Measurements from ENCODE around the gene SRSF9. TPM values are rescaled to one million over a fixed set of nuclear protein-coding genes. Genes with fewer than 3 reads are reported as not detected.

Gene SRSF9
- total RNA-seq, 1 experiment from 2014 or later: 297 TPM

DNA sequence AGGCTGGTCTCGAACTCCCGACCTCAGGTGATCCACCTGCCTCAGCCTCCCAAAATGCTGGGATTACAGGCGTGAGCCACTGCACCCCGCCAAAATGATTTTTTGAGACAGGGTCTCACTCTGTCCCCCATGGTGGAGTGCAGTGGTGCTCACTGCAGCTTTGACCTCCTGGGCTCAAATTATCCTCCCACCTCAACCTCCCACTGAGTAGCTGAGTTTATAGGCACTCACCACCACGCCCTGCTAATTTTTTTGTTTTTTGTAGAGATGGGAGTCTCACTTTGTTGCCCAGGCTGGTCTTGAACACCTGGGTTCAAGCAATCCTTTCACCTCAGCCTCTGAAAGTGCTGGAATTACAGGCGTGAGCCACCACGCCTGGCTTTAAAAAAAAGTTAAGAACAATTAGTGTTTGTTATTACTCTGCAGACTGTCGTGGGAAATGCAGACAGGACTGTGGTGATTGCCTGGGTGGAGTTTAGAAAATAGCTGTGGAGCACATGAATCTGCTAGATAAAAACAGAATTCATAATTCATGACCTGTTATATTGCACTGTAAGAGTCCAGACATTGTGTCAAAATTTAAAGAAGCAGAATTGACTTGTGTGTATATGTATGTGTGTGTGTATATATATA lies 40.8 kb downstream of the SRSF9 start:
- no peak overlapping the region for H3K4me3 ChIP-seq (replicated peaks in 1 of 2; ENCODE audit: low read depth in 1 of 2, low read length in 2 of 2)
- H3K9me3 ChIP-seq (ENCODE audit: control insufficient read depth in 1 of 2, insufficient read depth in 1 of 2, low read depth in 1 of 2, low read length in 2 of 2): no peaks in the 10 kb centered on the region; a peak in 1 of 4 replicates
- H3K4me2 ChIP-seq (ENCODE audit: low read length): no peak overlapping the region
- peaks cover 3 to 29% of the 10 kb centered on the region in 2 experiments; a peak in 3 of 4 replicates for H3K4me1 ChIP-seq (ENCODE audit: control insufficient read depth in 1 of 2, insufficient read depth in 2 of 2, low read length in 2 of 2)
- H3K27ac ChIP-seq (ENCODE audit: low read depth, low read length): no peak overlapping the region
- TF ChIP-seq POLR2A (IDR thresholded peaks at IDR 0.05; ENCODE audit: borderline replicate concordance, extremely low read depth, insufficient read depth, insufficient read length) (no peak), ZFX (IDR thresholded peaks at IDR 0.05) (no peak), CBX3 (IDR thresholded peaks at IDR 0.05; ENCODE audit: low read depth) (no peak), FOSL1 (IDR thresholded peaks at IDR 0.05; ENCODE audit: low read depth) (no peak), POLR2AphosphoS5 (IDR thresholded peaks at IDR 0.05; ENCODE audit: low read depth, low read length) (no peak), ZNF274 (IDR thresholded peaks at IDR 0.05; ENCODE audit: low read depth, low read length) (no peak), SIN3A (IDR thresholded peaks at IDR 0.05; ENCODE audit: low read depth) (no peak)
- TF ChIP-seq, protein P1, sequence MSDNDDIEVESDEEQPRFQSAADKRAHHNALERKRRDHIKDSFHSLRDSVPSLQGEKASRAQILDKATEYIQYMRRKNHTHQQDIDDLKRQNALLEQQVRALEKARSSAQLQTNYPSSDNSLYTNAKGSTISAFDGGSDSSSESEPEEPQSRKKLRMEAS (IDR thresholded peaks at IDR 0.05): no peak
- TF ChIP-seq, protein P2, sequence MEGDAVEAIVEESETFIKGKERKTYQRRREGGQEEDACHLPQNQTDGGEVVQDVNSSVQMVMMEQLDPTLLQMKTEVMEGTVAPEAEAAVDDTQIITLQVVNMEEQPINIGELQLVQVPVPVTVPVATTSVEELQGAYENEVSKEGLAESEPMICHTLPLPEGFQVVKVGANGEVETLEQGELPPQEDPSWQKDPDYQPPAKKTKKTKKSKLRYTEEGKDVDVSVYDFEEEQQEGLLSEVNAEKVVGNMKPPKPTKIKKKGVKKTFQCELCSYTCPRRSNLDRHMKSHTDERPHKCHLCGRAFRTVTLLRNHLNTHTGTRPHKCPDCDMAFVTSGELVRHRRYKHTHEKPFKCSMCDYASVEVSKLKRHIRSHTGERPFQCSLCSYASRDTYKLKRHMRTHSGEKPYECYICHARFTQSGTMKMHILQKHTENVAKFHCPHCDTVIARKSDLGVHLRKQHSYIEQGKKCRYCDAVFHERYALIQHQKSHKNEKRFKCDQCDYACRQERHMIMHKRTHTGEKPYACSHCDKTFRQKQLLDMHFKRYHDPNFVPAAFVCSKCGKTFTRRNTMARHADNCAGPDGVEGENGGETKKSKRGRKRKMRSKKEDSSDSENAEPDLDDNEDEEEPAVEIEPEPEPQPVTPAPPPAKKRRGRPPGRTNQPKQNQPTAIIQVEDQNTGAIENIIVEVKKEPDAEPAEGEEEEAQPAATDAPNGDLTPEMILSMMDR (IDR thresholded peaks at IDR 0.05 in 2 of 3, conservative IDR thresholded peaks at IDR 0.05 in 1 of 3; ENCODE audit: borderline replicate concordance in 1 of 3, insufficient read depth in 1 of 3, low read depth in 2 of 3, low read length in 2 of 3): no peak
- TF ChIP-seq, protein P3, sequence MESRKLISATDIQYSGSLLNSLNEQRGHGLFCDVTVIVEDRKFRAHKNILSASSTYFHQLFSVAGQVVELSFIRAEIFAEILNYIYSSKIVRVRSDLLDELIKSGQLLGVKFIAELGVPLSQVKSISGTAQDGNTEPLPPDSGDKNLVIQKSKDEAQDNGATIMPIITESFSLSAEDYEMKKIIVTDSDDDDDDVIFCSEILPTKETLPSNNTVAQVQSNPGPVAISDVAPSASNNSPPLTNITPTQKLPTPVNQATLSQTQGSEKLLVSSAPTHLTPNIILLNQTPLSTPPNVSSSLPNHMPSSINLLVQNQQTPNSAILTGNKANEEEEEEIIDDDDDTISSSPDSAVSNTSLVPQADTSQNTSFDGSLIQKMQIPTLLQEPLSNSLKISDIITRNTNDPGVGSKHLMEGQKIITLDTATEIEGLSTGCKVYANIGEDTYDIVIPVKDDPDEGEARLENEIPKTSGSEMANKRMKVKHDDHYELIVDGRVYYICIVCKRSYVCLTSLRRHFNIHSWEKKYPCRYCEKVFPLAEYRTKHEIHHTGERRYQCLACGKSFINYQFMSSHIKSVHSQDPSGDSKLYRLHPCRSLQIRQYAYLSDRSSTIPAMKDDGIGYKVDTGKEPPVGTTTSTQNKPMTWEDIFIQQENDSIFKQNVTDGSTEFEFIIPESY (IDR thresholded peaks at IDR 0.05; ENCODE audit: extremely low read depth, insufficient replicate concordance, low read length): no peak
- no peaks in the 10 kb centered on the region for H3K36me3 ChIP-seq (ENCODE audit: control insufficient read depth in 1 of 2, insufficient read depth in 2 of 2, low read length in 2 of 2)
- DNase-seq (ENCODE audit: low read depth, low spot score) (no peak), ATAC-seq (no peak)
- POLR2A ChIA-PET: interaction anchor here (0.7 kb wide), 1 partner anchor 100 kb away, joined by 3 read pairs; the partner anchor contains the start of gene COQ5
- no peaks in the 10 kb centered on the region for H3K9me2 ChIP-seq (ENCODE audit: insufficient read depth)
- H3K27me3 ChIP-seq (ENCODE audit: insufficient read depth, low read length): no peaks in the 10 kb centered on the region
- intact Hi-C loops (cut with micrococcal nuclease): loop anchor here (5.0 kb wide), 1 partner anchor 51 kb away; no protein-coding TSS in a partner anchor
- BruUV-seq (replicated peaks): no TSS peak
- no peak overlapping the region for H3K9ac ChIP-seq (ENCODE audit: low read length)
- RAD21 ChIA-PET (ENCODE audit: low non-redundant PET in 1 of 2, low total read pairs in 2 of 2, uncharacterized antibody in 2 of 2, unreplicated experiment in 2 of 2): no interaction called here
- H3K79me2 ChIP-seq (ENCODE audit: insufficient read depth, low read length): no peaks in the 10 kb centered on the region
- no peak overlapping the region for H2AFZ ChIP-seq (ENCODE audit: low read depth, low read length, poor library complexity, severe bottlenecking)
- H4K20me1 ChIP-seq (ENCODE audit: insufficient read depth): no peaks in the 10 kb centered on the region
- CTCF ChIA-PET: interaction anchor here (1.1 to 1.3 kb wide), 5 partner anchors 9 to 93 kb away, joined by 3 read pairs; partner anchors contain the start of gene COX6A1
